GM12875 (cell line): ENCODE results near the gene CA10.

Experiments used
- H3K4me3 ChIP-seq: one replicate; pipeline ENCODE4 v1.5.1; 2011; ENCODE audit warnings: low read depth, low read length, control low read depth
- TF ChIP-seq, protein P1 (sequence below): IDR thresholded peaks from 2 replicates; pipeline ENCODE4 v1.5.1; 2011; ENCODE audit warnings: low read depth, mild to moderate bottlenecking, control low read depth, inconsistent platforms, low read length, moderate library complexity, borderline replicate concordance; ENCODE audit not compliant: insufficient read depth

CA10 gene

GRCh38 chr17:52106072-52106471 lies 52.4 kb downstream of the CA10 start:
- H3K4me3 ChIP-seq: no peak overlapping the region
- TF ChIP-seq, protein P1, sequence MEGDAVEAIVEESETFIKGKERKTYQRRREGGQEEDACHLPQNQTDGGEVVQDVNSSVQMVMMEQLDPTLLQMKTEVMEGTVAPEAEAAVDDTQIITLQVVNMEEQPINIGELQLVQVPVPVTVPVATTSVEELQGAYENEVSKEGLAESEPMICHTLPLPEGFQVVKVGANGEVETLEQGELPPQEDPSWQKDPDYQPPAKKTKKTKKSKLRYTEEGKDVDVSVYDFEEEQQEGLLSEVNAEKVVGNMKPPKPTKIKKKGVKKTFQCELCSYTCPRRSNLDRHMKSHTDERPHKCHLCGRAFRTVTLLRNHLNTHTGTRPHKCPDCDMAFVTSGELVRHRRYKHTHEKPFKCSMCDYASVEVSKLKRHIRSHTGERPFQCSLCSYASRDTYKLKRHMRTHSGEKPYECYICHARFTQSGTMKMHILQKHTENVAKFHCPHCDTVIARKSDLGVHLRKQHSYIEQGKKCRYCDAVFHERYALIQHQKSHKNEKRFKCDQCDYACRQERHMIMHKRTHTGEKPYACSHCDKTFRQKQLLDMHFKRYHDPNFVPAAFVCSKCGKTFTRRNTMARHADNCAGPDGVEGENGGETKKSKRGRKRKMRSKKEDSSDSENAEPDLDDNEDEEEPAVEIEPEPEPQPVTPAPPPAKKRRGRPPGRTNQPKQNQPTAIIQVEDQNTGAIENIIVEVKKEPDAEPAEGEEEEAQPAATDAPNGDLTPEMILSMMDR: no peak

DNA sequence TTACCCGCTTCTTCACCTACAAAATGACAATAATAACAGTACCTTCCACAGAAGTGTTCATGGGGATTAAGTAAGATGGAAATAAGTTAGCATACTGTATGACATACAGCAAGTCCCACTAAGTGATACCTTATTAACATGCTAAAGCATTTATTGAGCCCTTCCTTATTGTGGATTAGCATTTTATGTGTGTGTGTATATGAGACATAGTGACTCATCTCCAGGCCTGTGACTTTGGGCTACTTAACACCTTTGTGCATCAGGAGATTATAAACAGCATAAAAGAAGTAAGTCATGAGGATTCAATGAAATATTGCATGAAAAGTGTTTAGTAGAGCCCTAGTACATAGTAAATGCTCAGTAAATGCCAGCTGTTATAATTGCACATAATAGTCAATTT lies 52.9 kb downstream of the CA10 start:
- H3K4me3 ChIP-seq: no peak overlapping the region
- TF ChIP-seq, protein P1: no peak

- no peak overlapping the region for H3K4me3 ChIP-seq
- TF ChIP-seq, protein P1: no peak
These were observed 62.5 kb downstream of the CA10 start for GRCh38 chr17:52096056-52096455.

- H3K4me3 ChIP-seq: no peak overlapping the region
- TF ChIP-seq, protein P1: no peak
These were observed 74.3 kb downstream of the CA10 start for GRCh38 chr17:52084176-52084575.

GRCh38 chr17:52079496-52079895 lies 79.0 kb downstream of the CA10 start:
- TF ChIP-seq, protein P1: no peak
- H3K4me3 ChIP-seq: no peak overlapping the region

DNA sequence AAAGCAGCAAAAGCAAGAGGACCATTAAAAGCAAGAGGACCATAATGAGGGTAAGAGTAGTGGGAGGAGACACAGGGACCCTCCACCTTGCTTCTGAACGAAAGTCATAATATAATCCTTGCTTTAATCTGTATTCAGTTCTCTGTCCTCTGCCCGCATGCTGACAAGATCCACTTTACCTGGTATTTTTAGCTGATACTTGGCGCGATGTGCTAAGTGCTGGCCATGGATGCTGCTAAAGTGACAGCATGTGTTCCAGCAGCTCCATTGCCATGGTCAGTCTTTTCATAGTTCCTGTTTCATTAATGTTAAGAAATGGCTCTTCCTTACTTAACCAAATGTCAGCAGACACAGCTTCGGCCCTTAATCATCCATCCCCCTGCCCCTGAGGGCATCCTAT lies 86.8 kb downstream of the CA10 start:
- TF ChIP-seq, protein P1: no peak
- no peak overlapping the region for H3K4me3 ChIP-seq

DNA sequence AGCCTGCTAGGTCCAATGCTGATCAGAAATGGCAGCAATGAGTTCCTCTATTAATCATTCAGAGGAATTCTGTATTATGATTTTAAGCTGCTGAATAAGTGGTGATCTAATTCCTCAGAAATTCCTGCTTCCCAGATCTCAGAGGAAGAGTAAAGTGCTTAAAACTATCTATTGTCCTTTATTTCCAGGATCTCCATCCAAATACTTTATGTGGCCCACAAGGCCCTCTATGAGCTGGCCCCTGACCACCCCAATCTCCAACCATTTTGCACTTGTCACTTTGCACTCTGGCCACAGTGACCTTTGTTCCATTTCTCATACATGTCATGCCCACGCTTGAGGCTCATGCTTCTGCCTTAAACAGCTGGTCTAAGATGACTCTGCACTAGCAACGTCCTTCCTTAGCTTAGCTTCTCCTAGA lies 93.7 kb downstream of the CA10 start:
- TF ChIP-seq, protein P1: no peak
- no peak overlapping the region for H3K4me3 ChIP-seq
